ENCODE measurements around the gene AFDN.

GRCh38 chr6:167932468-167933276 is 106.0 kb downstream of the AFDN start:
- no peak for TF ChIP-seq EZH2 (IDR thresholded peaks at IDR 0.05; ENCODE audit: borderline replicate concordance, low read depth, low read length, severe bottlenecking)
- TF ChIP-seq, protein P1, sequence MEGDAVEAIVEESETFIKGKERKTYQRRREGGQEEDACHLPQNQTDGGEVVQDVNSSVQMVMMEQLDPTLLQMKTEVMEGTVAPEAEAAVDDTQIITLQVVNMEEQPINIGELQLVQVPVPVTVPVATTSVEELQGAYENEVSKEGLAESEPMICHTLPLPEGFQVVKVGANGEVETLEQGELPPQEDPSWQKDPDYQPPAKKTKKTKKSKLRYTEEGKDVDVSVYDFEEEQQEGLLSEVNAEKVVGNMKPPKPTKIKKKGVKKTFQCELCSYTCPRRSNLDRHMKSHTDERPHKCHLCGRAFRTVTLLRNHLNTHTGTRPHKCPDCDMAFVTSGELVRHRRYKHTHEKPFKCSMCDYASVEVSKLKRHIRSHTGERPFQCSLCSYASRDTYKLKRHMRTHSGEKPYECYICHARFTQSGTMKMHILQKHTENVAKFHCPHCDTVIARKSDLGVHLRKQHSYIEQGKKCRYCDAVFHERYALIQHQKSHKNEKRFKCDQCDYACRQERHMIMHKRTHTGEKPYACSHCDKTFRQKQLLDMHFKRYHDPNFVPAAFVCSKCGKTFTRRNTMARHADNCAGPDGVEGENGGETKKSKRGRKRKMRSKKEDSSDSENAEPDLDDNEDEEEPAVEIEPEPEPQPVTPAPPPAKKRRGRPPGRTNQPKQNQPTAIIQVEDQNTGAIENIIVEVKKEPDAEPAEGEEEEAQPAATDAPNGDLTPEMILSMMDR (IDR thresholded peaks at IDR 0.05; ENCODE audit: borderline replicate concordance, extremely low read depth, low read length, poor library complexity, severe bottlenecking): no peak

All from DND-41 (cell line).